ENCODE data around the gene DYNLT1. TPM values are rescaled to one million over a fixed set of nuclear protein-coding genes. Genes with fewer than 3 reads are reported as not detected.
A peak's percentile ranks its signal among the peaks of the same experiment; 100 is the strongest.

DYNLT1 gene
- total RNA-seq, 4 donors from 2014 or later: 78.7 to 107 (median 87.4) TPM

DNA sequence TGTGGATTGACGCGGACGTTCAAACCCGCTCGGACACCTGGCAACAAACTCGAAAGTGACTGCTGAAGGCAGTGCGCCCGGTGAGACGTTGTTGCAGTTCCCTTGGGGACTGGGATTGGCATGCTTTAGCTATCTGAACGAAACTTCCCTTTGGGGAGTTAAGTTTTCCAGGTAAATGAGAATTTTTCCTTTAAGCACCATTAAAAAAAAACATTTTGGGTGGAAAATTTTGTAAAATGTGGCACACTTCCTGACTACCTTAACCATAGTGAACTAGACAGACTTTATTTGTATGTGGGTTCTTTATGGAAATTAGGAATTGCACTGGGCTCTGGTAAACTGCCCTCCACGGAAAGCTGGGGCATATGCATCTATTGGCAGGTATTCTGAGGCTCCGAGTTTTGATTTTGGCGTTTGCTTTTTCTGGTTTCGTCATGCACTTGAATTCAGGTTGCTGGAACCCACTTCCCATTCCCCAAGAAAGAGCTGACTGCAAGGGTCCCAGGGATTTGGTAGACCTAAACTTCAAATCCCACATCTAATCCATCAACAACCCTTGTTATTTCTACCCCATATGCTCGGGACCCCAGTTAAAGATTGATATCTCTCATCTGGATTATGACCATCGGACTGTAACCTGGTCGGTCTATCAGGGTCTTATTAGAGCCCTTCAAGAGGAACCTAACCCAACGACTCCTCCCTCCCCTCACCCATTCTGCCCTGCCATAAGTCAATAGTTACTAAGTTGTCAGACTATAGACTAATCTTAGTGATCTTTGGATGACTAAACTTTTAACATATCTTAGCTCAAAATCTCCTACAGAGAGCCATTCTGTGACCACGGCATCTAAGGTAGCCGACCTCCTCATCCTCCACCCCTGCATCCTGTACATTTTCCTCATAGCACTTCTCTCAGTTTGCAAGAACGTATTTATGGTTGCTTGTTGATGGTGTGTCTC is 800 bp upstream of the DYNLT1 start:
- Histone ChIP-seq H3K27me3 (no peaks in the 10 kb centered on the region), H3K4me3 (peak overlapping the region; percentile 97 to 100 (median 98)), H3K9me3 (no peaks in the 10 kb centered on the region), H3K36me3 (peaks cover 0 to 3% (median 0%) of the 10 kb centered on the region in 3 donors), H3K4me1 (peaks cover 19 to 64% (median 24%) of the 10 kb centered on the region in 3 donors), H3K27ac (peak overlapping the region; percentile 98 to 100 (median 100))
- 30 to 39% methylated on average over 16 to 21 of the region's 21 CpGs for WGBS, 2 donors
- intact Hi-C loops (cut with DNase I): no loop called here
- no peak for DNase-seq
- TF ChIP-seq POLR2A (IDR thresholded peaks at IDR 0.05): no peak
- TF ChIP-seq, protein P1, sequence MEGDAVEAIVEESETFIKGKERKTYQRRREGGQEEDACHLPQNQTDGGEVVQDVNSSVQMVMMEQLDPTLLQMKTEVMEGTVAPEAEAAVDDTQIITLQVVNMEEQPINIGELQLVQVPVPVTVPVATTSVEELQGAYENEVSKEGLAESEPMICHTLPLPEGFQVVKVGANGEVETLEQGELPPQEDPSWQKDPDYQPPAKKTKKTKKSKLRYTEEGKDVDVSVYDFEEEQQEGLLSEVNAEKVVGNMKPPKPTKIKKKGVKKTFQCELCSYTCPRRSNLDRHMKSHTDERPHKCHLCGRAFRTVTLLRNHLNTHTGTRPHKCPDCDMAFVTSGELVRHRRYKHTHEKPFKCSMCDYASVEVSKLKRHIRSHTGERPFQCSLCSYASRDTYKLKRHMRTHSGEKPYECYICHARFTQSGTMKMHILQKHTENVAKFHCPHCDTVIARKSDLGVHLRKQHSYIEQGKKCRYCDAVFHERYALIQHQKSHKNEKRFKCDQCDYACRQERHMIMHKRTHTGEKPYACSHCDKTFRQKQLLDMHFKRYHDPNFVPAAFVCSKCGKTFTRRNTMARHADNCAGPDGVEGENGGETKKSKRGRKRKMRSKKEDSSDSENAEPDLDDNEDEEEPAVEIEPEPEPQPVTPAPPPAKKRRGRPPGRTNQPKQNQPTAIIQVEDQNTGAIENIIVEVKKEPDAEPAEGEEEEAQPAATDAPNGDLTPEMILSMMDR (IDR thresholded peaks at IDR 0.05): no peak

GRCh38 chr6:158643836-158644230 is 710 bp downstream of the DYNLT1 start:
- H3K4me1 ChIP-seq: peaks cover 17 to 57% (median 19%) of the 10 kb centered on the region in 3 donors
- intact Hi-C loops (cut with DNase I): no loop called here
- H3K36me3 ChIP-seq: peaks cover 0 to 18% (median 0%) of the 10 kb centered on the region in 3 donors
- H3K4me3 ChIP-seq: peak overlapping the region; percentile 97 to 100 (median 98)
- TF ChIP-seq POLR2A (IDR thresholded peaks at IDR 0.05): no peak
- TF ChIP-seq, protein P1 (IDR thresholded peaks at IDR 0.05): no peak
- peak overlapping the region; percentile 98 to 100 (median 100) for H3K27ac ChIP-seq
- WGBS, 2 donors: 2 to 3% methylated on average over 11 to 16 of the region's 21 CpGs
- H3K27me3 ChIP-seq: no peaks in the 10 kb centered on the region
- DNase-seq: no peak
- H3K9me3 ChIP-seq: no peaks in the 10 kb centered on the region

- TF ChIP-seq POLR2A (IDR thresholded peaks at IDR 0.05): no peak
- TF ChIP-seq, protein P1 (IDR thresholded peaks at IDR 0.05): no peak
- intact Hi-C loops (cut with DNase I): no loop called here
- H3K27me3 ChIP-seq: no peaks in the 10 kb centered on the region
- peaks cover 0 to 29% (median under 1%) of the 10 kb centered on the region in 3 donors for H3K36me3 ChIP-seq
- H3K4me1 ChIP-seq: peaks cover 16 to 56% (median 19%) of the 10 kb centered on the region in 3 donors
- 42 to 74% methylated on average over 2 to 4 of the region's 8 CpGs for WGBS, 2 donors
- H3K27ac ChIP-seq: peak overlapping the region; percentile 61 to 100 (median 99)
- H3K4me3 ChIP-seq: peak overlapping the region in 1 of 4 donors; percentile 100
- DNase-seq: no peak
- no peaks in the 10 kb centered on the region for H3K9me3 ChIP-seq
Observed at GRCh38 chr6:158642097-158642601, 2.4 kb downstream of the DYNLT1 start.

DNA sequence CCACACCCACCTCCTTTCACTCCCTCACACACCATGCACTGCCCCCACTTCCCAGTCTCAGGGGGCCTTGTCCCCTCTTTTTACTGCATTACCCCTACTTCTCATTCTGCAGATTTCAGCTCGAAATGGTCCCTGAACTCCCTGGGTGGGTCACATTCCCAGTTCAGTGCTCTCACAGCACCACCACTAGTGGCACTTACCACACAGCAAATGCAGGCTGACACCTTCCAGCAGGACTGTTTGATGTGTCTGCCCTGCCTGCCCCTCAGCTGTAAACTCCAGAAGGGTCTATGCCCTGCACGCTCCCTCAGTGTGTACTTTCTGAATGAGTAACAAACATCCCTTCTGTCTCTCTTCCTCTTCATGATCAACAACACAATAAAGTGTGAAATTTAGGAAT is 4.0 kb downstream of the DYNLT1 start:
- no peaks in the 10 kb centered on the region for H3K27me3 ChIP-seq
- peaks cover 0 to 45% (median 8%) of the 10 kb centered on the region in 3 donors for H3K36me3 ChIP-seq
- no peak overlapping the region for H3K4me3 ChIP-seq
- H3K27ac ChIP-seq: no peak overlapping the region
- intact Hi-C loops (cut with DNase I): no loop called here
- DNase-seq: no peak
- H3K9me3 ChIP-seq: no peaks in the 10 kb centered on the region
- peaks cover 16 to 46% (median 16%) of the 10 kb centered on the region in 3 donors for H3K4me1 ChIP-seq
- 86 to 88% methylated on average over 2 of the region's 2 CpGs for WGBS, 2 donors
- TF ChIP-seq, protein P1 (IDR thresholded peaks at IDR 0.05): no peak
- TF ChIP-seq POLR2A (IDR thresholded peaks at IDR 0.05): no peak

DNA sequence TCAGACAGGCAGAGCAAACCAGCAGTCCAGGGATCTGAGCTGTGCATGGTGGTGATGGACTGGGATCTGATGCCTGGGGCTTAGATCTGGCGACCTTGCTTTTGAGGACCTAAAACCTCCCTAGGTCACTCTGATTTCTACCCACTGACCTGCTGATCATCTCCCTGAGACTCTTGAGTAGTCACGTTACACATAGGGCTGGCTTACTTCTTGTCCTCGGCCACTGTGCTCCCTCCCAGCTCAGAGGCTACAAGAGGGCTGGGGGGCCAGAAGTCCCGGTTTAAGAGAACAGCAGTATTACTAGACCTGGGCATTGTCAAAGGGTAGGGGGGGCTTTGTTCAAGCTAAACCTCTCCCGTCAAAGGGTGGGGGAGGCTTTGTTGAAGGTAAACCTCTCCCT is 5.5 kb downstream of the DYNLT1 start:
- no peak overlapping the region for H3K4me3 ChIP-seq
- intact Hi-C loops (cut with DNase I): no loop called here
- no peaks in the 10 kb centered on the region for H3K9me3 ChIP-seq
- TF ChIP-seq, protein P1 (IDR thresholded peaks at IDR 0.05): no peak
- no peak for TF ChIP-seq POLR2A (IDR thresholded peaks at IDR 0.05)
- H3K27ac ChIP-seq: no peak overlapping the region
- peaks cover 0 to 59% (median 8%) of the 10 kb centered on the region in 3 donors for H3K36me3 ChIP-seq
- no peak for DNase-seq
- WGBS, 2 donors: 83 to 95% methylated on average over 2 to 4 of the region's 5 CpGs
- no peaks in the 10 kb centered on the region for H3K27me3 ChIP-seq
- H3K4me1 ChIP-seq: peaks cover 16 to 39% (median 16%) of the 10 kb centered on the region in 3 donors
